Measurements from ENCODE around the gene MTLN.
"Not testable (repeated sequence)": the region's sequence is repeated elsewhere in the genome, so short reads cannot be mapped to it uniquely, and the experiment has no call there.

MTLN gene

GRCh38 chr2:110211938-110212858, at the start of gene MTLN:
TSS of gene MTLN (minus strand) at chr2:110212547. CDS start at chr2:110212525, 22 bp downstream.
- DNase-seq = peak; percentile 67

- DNase-seq = not testable (repeated sequence)
These were observed 49.6 kb upstream of the MTLN start for GRCh38 chr2:110261910-110262309.

GRCh38 chr2:110248081-110248795, 35.9 kb upstream of the MTLN start:
- DNase-seq = not testable (repeated sequence)

- not testable (repeated sequence) for DNase-seq
These were observed 33.4 kb upstream of the MTLN start for GRCh38 chr2:110245488-110246435.

- not testable (repeated sequence) for DNase-seq
These were observed 30.9 kb upstream of the MTLN start for GRCh38 chr2:110243283-110243682.

GRCh38 chr2:110234514-110234913, 22.2 kb upstream of the MTLN start:
- not testable (repeated sequence) for DNase-seq

GRCh38 chr2:110229886-110230285, 17.5 kb upstream of the MTLN start:
- DNase-seq = not testable (repeated sequence)

- DNase-seq = not testable (repeated sequence)
These were observed 10.3 kb upstream of the MTLN start for GRCh38 chr2:110222626-110223025.

GRCh38 chr2:110221938-110222337, 9.6 kb upstream of the MTLN start:
- no peak for DNase-seq

GRCh38 chr2:110220190-110220564, 7.8 kb upstream of the MTLN start:
- no peak for DNase-seq

GRCh38 chr2:110219496-110220189, 7.3 kb upstream of the MTLN start:
- no peak for DNase-seq

- DNase-seq = not testable (repeated sequence)
These were observed 6.5 kb upstream of the MTLN start for GRCh38 chr2:110218889-110219288.

GRCh38 chr2:110216803-110217202, 4.5 kb upstream of the MTLN start:
- DNase-seq = no peak

- DNase-seq = no peak
These were observed 3.9 kb upstream of the MTLN start for GRCh38 chr2:110216199-110216598.

- DNase-seq = no peak
These were observed 3.3 kb upstream of the MTLN start for GRCh38 chr2:110215566-110216158.

- no peak for DNase-seq
These were observed 2.7 kb upstream of the MTLN start for GRCh38 chr2:110215091-110215490.

- DNase-seq = not testable (repeated sequence)
These were observed 1.2 kb upstream of the MTLN start for GRCh38 chr2:110213522-110213921.

- no peak for DNase-seq
These were observed 6.5 kb downstream of the MTLN start for GRCh38 chr2:110205660-110206455.

GRCh38 chr2:110204408-110205385, 7.7 kb downstream of the MTLN start, which contains the start of gene NPHP1:
TSS of gene NPHP1 (minus strand) at chr2:110205013. CDS start at chr2:110204968, 45 bp downstream.
- DNase-seq = peak; percentile 87
